Measurements from ENCODE around the gene CHCHD10.

The CHCHD10 gene

GRCh38 chr22:23782252-23782651 is 14.5 kb upstream of the CHCHD10 start:
- TF ChIP-seq CTCF (IDR thresholded peaks at IDR 0.05; ENCODE audit: insufficient read depth, low read depth, low read length, missing control alignments), result no peak
- DNase-seq (ENCODE audit: low read depth), result no peak
- no peak overlapping the region for H3K4me3 ChIP-seq (ENCODE audit: low read length)

- TF ChIP-seq CTCF (IDR thresholded peaks at IDR 0.05; ENCODE audit: insufficient read depth, low read depth, low read length, missing control alignments), result no peak
- peak; percentile 87 for DNase-seq (ENCODE audit: low read depth)
Observed at GRCh38 chr22:23781511-23782183, 13.9 kb upstream of the CHCHD10 start.

GRCh38 chr22:23781065-23781464 is 13.3 kb upstream of the CHCHD10 start:
- H3K4me3 ChIP-seq (ENCODE audit: low read length), result no peak overlapping the region
- DNase-seq (ENCODE audit: low read depth), result no peak
- no peak for TF ChIP-seq CTCF (IDR thresholded peaks at IDR 0.05; ENCODE audit: insufficient read depth, low read depth, low read length, missing control alignments)

More at GRCh38 chr22:23781511-23782183, 13.9 kb upstream of the CHCHD10 start:
- no peak overlapping the region for H3K4me3 ChIP-seq (ENCODE audit: low read length)

- DNase-seq (ENCODE audit: low read depth), result no peak
- no peak overlapping the region for H3K4me3 ChIP-seq (ENCODE audit: low read length)
- no peak for TF ChIP-seq CTCF (IDR thresholded peaks at IDR 0.05; ENCODE audit: insufficient read depth, low read depth, low read length, missing control alignments)
Observed at GRCh38 chr22:23780146-23780748, 12.5 kb upstream of the CHCHD10 start.

GRCh38 chr22:23779731-23780130 is 12.0 kb upstream of the CHCHD10 start:
- no peak overlapping the region for H3K4me3 ChIP-seq (ENCODE audit: low read length)
- no peak for DNase-seq (ENCODE audit: low read depth)
- TF ChIP-seq CTCF (IDR thresholded peaks at IDR 0.05; ENCODE audit: insufficient read depth, low read depth, low read length, missing control alignments), result no peak

- H3K4me3 ChIP-seq (ENCODE audit: low read length), result no peak overlapping the region
- no peak for TF ChIP-seq CTCF (IDR thresholded peaks at IDR 0.05; ENCODE audit: insufficient read depth, low read depth, low read length, missing control alignments)
- DNase-seq (ENCODE audit: low read depth), result no peak
Observed at GRCh38 chr22:23779083-23779482, 11.3 kb upstream of the CHCHD10 start.

- H3K4me3 ChIP-seq (ENCODE audit: low read length), result no peak overlapping the region
- TF ChIP-seq CTCF (IDR thresholded peaks at IDR 0.05; ENCODE audit: insufficient read depth, low read depth, low read length, missing control alignments), result no peak
- no peak for DNase-seq (ENCODE audit: low read depth)
Observed at GRCh38 chr22:23778577-23778900, 10.8 kb upstream of the CHCHD10 start.
